Naive thymus-derived CD8-positive, alpha-beta T cell (primary cell): ENCODE results near the gene PHGDH. TPM values are rescaled to one million over a fixed set of nuclear protein-coding genes. Genes with fewer than 3 reads are reported as not detected.

Source experiments
- ATAC-seq, 2 donors: fragments of 150-1000 bp; cut with Tn5 transposase in 1 of 2; sonication (Bioruptor Pico), chemical (Tn5 transposase) in 1 of 2; 1 replicate in 1 of 2; 2 replicates in 1 of 2; pipeline ENCODE4 v1.10.0; 2021; ENCODE audit warnings: mild to moderate bottlenecking in 2 of 2, moderate library complexity in 2 of 2
- POLR2A ChIA-PET: fragments of 350-600 bp; sonication (Branson Sonifier 250); formaldehyde crosslinking; loops from one replicate; lab custom pipeline; 2021; ENCODE audit warnings: antibody characterized with exemption; lab: Charles Lee
- DNase-seq, 10 donors: peaks; one replicate each; pipeline versions ENCODE4 v3.0.0 to v3.0.0-alpha.2; 2020 to 2022
- H3K27ac Mint-ChIP-seq, 10 donors: one replicate each; pipeline ENCODE4 v1.8.0; 2020 to 2022; ENCODE audit warnings: mild to moderate bottlenecking in 10 of 10, mixed read lengths in 10 of 10, moderate library complexity in 4 of 10, inconsistent platforms in 1 of 10
- H3K27me3 Mint-ChIP-seq, 5 donors: one replicate each; pipeline ENCODE4 v1.8.0; 2021 to 2022; ENCODE audit warnings: mixed read lengths in 5 of 5
- H3K36me3 Mint-ChIP-seq, 3 donors: one replicate each; pipeline ENCODE4 v1.8.0; 2020 to 2022; ENCODE audit warnings: mixed read lengths in 3 of 3, mild to moderate bottlenecking in 2 of 3, inconsistent platforms in 1 of 3
- H3K4me1 Mint-ChIP-seq, 4 donors: one replicate each; pipeline ENCODE4 v1.8.0; 2021 to 2022; ENCODE audit warnings: mixed read lengths in 4 of 4
- H3K4me3 Mint-ChIP-seq, 10 donors: one replicate each; pipeline ENCODE4 v1.8.0; 2020 to 2022; ENCODE audit warnings: mild to moderate bottlenecking in 10 of 10, mixed read lengths in 10 of 10, moderate library complexity in 6 of 10, inconsistent platforms in 1 of 10
- H3K9me3 Mint-ChIP-seq, 9 donors: one replicate each; pipeline ENCODE4 v1.8.0; 2020 to 2022; ENCODE audit warnings: mixed read lengths in 9 of 9, mild to moderate bottlenecking in 3 of 9, inconsistent platforms in 1 of 9, moderate library complexity in 1 of 9
- polyA plus RNA-seq, 3 donors: library from polyadenylated mRNA; unstranded; fragments of 300-500 nt; fragmentation: Illumina TruSeq; gene quantifications; one replicate each; pipeline ENCODE4 v1.2.3, GENCODE V29; 2021
- total RNA-seq, 8 experiments: library from RNA in 2 of 8; stranded (reverse) in 2 of 8; gene quantifications; one replicate each; pipeline ENCODE4 v1.2.3 and lab custom pipeline; 2021 to 2026

Gene PHGDH
- total and polyA plus RNA-seq, 5 experiments from 2014 or later = 18.5 to 64.9 (median 55.9) TPM

DNA sequence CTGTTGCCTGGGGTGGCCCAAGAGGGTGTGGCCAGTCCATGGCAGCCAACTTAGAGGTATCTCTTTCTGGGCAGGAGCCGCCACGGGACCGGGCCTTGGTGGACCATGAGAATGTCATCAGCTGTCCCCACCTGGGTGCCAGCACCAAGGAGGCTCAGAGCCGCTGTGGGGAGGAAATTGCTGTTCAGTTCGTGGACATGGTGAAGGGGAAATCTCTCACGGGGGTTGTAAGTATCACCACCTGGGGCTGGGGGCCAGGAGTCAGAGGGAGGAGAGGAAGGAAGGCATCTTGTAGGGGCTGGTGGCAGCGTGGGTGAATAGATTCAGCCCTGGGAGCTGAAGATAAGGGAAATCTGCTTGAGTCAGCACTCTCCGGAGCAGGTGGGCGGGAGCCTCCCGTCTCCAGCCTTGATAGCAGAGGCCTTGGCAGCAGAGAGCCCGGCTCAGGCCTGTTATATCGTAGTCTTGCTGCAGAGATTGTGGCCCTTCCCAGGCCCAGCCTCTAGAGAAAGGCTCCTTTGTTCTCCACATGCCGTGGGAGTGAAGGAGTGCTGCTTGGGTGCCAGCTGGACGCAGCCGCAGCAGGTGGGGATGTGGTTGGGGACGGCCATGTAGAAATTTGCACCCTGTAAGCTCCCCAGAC, 25.4 kb downstream of the PHGDH start:
- POLR2A ChIA-PET = no interaction called here
- no peak overlapping the region for H3K4me3 Mint-ChIP-seq
- peak overlapping the region in 2 of 10 donors; percentile 20 to 67 for H3K27ac Mint-ChIP-seq
- DNase-seq (no peak), ATAC-seq (no peak)
- H3K36me3 Mint-ChIP-seq = peaks cover 0 to 50% (median 14%) of the 10 kb centered on the region in 3 donors
- H3K9me3 Mint-ChIP-seq = no peaks in the 10 kb centered on the region
- no peaks in the 10 kb centered on the region for H3K27me3 Mint-ChIP-seq
- peaks cover 0 to 1% (median 0%) of the 10 kb centered on the region in 4 donors for H3K4me1 Mint-ChIP-seq

DNA sequence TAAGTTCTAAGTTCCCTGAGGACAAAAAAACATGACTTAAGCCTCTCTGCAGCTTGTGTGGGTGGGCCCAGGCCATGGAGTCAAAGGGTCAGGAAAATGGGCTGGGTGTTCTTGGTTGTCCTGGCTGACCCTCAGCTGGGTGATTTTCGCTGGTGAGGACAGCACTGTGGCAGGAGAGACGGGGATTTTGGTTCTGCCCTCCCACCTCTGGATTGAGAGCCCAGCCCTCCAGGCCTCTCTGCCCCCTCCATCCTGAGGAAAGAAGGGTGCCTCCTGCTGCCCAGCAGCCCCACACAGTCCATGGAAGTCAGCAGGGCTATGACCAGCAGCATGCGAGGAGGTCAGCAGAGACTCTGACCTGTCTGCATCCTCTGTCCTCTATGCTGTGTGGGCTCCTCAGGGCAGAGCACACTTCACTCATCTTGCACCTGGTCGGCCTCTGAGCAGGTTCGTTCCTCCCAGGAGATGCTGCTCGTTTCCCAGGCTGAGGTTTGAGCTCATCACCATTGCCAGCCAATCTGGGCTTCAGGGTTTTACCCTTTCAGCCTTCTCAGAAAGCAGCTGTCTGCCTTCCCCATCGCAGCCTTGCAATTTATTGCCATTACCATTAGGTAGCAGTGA, 26.5 kb downstream of the PHGDH start:
- Mint-ChIP-seq H3K4me1 (peaks cover 0 to 1% (median 0%) of the 10 kb centered on the region in 4 donors), H3K36me3 (peaks cover 0 to 50% (median 14%) of the 10 kb centered on the region in 3 donors)
- POLR2A ChIA-PET = no interaction called here

DNA sequence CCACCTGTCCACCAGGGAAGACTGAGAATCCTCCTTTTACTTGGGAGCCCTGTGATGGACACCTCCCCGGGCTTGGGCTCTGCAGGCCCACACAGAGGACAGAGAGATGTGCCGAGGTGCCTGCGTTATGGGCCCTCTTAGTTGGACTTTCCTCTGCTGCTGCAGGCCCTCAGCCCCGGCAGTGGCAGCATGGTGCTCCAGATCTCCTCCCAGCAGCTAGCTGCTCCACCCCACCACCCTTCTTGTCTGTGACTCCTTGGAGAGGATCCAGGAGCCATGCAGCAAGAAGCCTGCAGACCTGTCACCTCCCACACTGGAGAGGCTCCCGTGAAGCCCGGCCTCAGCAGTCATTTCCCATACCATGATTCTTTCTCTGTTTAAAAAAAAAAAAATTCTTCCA, 27.4 kb downstream of the PHGDH start:
- ATAC-seq = no peak
- peaks cover 1 to 5% (median 3%) of the 10 kb centered on the region in 4 donors for H3K4me1 Mint-ChIP-seq
- peaks cover 0 to 46% (median 11%) of the 10 kb centered on the region in 3 donors for H3K36me3 Mint-ChIP-seq
- H3K27ac Mint-ChIP-seq = no peak overlapping the region
- H3K27me3 Mint-ChIP-seq = no peaks in the 10 kb centered on the region
- no peak overlapping the region for H3K4me3 Mint-ChIP-seq
- no peak for DNase-seq
- no peaks in the 10 kb centered on the region for H3K9me3 Mint-ChIP-seq
- POLR2A ChIA-PET = no interaction called here

More for the DNA sequence above, 26.5 kb downstream of the PHGDH start:
- DNase-seq = no peak
- Mint-ChIP-seq H3K9me3 (no peaks in the 10 kb centered on the region), H3K27me3 (no peaks in the 10 kb centered on the region), H3K27ac (no peak overlapping the region), H3K4me3 (no peak overlapping the region)
- ATAC-seq = no peak

GRCh38 chr1:119740261-119740660, 28.5 kb downstream of the PHGDH start:
- Mint-ChIP-seq H3K27ac (peak overlapping the region in 2 of 10 donors; percentile 20 to 71), H3K4me1 (peaks cover 2 to 8% (median 5%) of the 10 kb centered on the region in 4 donors), H3K36me3 (peaks cover 0 to 36% (median 7%) of the 10 kb centered on the region in 3 donors), H3K9me3 (no peaks in the 10 kb centered on the region), H3K27me3 (no peaks in the 10 kb centered on the region), H3K4me3 (no peak overlapping the region)
- POLR2A ChIA-PET = no interaction called here
- ATAC-seq (no peak), DNase-seq (no peak)

GRCh38 chr1:119740896-119741780, 29.4 kb downstream of the PHGDH start:
- POLR2A ChIA-PET = no interaction called here
- no peak for ATAC-seq
- DNase-seq = no peak
- no peak overlapping the region for H3K4me3 Mint-ChIP-seq
- H3K36me3 Mint-ChIP-seq = peaks cover 0 to 31% (median 3%) of the 10 kb centered on the region in 3 donors
- H3K27me3 Mint-ChIP-seq = no peaks in the 10 kb centered on the region
- H3K9me3 Mint-ChIP-seq = no peaks in the 10 kb centered on the region
- peak overlapping the region in 3 of 10 donors; percentile 34 to 80 (median 37) for H3K27ac Mint-ChIP-seq
- peaks cover 2 to 8% (median 5%) of the 10 kb centered on the region in 4 donors for H3K4me1 Mint-ChIP-seq

DNA sequence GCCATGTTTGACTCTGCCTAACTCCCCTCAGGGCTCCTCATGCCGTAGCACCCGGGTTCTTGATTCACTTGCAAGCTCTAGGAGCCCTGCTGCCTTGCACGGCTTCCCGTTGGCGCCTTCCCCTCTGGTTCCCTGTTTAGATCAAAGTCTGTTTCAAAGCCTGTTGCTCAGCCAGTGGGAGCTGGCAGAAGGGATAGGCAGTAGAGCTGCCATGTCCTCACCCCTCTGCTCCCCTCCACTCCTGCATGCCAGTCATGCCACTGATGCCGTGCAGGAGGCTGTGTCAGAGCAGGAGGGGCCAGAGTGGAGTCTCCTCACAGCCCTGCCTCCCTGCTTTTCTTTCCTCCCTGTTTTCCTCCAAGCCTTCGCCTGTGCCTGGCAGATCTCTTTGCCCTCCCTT, 30.5 kb downstream of the PHGDH start:
- peak overlapping the region in 2 of 10 donors; percentile 8 to 41 for H3K27ac Mint-ChIP-seq
- ATAC-seq = no peak
- H3K9me3 Mint-ChIP-seq = no peaks in the 10 kb centered on the region
- peaks cover 2 to 8% (median 5%) of the 10 kb centered on the region in 4 donors for H3K4me1 Mint-ChIP-seq
- H3K36me3 Mint-ChIP-seq = peaks cover 0 to 22% (median 3%) of the 10 kb centered on the region in 3 donors
- POLR2A ChIA-PET = no interaction called here
- no peaks in the 10 kb centered on the region for H3K27me3 Mint-ChIP-seq
- H3K4me3 Mint-ChIP-seq = no peak overlapping the region
- DNase-seq = no peak

GRCh38 chr1:119742677-119743076, 30.9 kb downstream of the PHGDH start:
- H3K9me3 Mint-ChIP-seq = no peaks in the 10 kb centered on the region
- H3K27ac Mint-ChIP-seq = no peak overlapping the region
- H3K4me1 Mint-ChIP-seq = peaks cover 2 to 8% (median 5%) of the 10 kb centered on the region in 4 donors
- H3K4me3 Mint-ChIP-seq = no peak overlapping the region
- H3K36me3 Mint-ChIP-seq = peaks cover 0 to 19% (median 3%) of the 10 kb centered on the region in 3 donors
- no peaks in the 10 kb centered on the region for H3K27me3 Mint-ChIP-seq
- POLR2A ChIA-PET = no interaction called here
- ATAC-seq (no peak), DNase-seq (no peak)

GRCh38 chr1:119743308-119743707, 31.6 kb downstream of the PHGDH start:
- H3K36me3 Mint-ChIP-seq = peaks cover 0 to 13% (median 3%) of the 10 kb centered on the region in 3 donors
- H3K4me3 Mint-ChIP-seq = no peak overlapping the region
- POLR2A ChIA-PET = no interaction called here
- no peaks in the 10 kb centered on the region for H3K27me3 Mint-ChIP-seq
- peaks cover 2 to 8% (median 5%) of the 10 kb centered on the region in 4 donors for H3K4me1 Mint-ChIP-seq
- no peaks in the 10 kb centered on the region for H3K9me3 Mint-ChIP-seq
- DNase-seq (no peak), ATAC-seq (no peak)
- no peak overlapping the region for H3K27ac Mint-ChIP-seq

- H3K9me3 Mint-ChIP-seq = no peaks in the 10 kb centered on the region
- H3K4me1 Mint-ChIP-seq = peaks cover 2 to 8% (median 5%) of the 10 kb centered on the region in 4 donors
- DNase-seq (peak in 9 of 10 donors; percentile 13 to 57 (median 33)), ATAC-seq (peak; percentile 73 to 85)
- peak overlapping the region in 1 of 10 donors; percentile 50 for H3K27ac Mint-ChIP-seq
- no peaks in the 10 kb centered on the region for H3K27me3 Mint-ChIP-seq
- no peak overlapping the region for H3K4me3 Mint-ChIP-seq
- H3K36me3 Mint-ChIP-seq = peaks cover 0 to 13% (median 3%) of the 10 kb centered on the region in 3 donors
- POLR2A ChIA-PET = no interaction called here
Observed at GRCh38 chr1:119743776-119744597, 32.3 kb downstream of the PHGDH start.

GRCh38 chr1:119744598-119744942, 32.8 kb downstream of the PHGDH start:
- H3K4me1 Mint-ChIP-seq = peaks cover 2 to 8% (median 5%) of the 10 kb centered on the region in 4 donors
- POLR2A ChIA-PET = no interaction called here
- H3K36me3 Mint-ChIP-seq = peaks cover 0 to 9% (median 0%) of the 10 kb centered on the region in 3 donors
- no peak for ATAC-seq
- H3K27me3 Mint-ChIP-seq = no peaks in the 10 kb centered on the region
- no peak overlapping the region for H3K4me3 Mint-ChIP-seq
- no peaks in the 10 kb centered on the region for H3K9me3 Mint-ChIP-seq
- H3K27ac Mint-ChIP-seq = no peak overlapping the region
- no peak for DNase-seq

DNA sequence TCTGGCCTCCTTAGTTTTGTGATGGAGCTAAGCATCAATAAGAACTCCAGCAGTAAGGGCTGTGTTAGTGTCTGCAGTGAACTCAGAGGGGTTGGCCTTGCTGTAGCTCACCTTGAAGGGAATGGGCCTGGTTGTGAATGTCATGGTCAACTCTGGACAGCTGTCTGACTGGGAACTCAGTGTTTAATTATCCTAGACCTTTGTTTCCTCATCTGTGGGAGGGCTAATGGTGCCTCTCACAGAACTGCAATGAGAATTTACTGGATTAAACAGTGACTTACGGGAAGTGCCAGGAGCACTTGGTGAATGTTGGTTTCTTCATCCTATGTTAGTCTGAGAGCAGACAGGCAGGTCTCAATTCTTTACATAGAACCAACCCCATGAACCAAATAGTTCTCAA, 33.3 kb downstream of the PHGDH start:
- ATAC-seq = no peak
- POLR2A ChIA-PET = no interaction called here
- Mint-ChIP-seq H3K27me3 (no peaks in the 10 kb centered on the region), H3K9me3 (no peaks in the 10 kb centered on the region), H3K27ac (no peak overlapping the region), H3K4me1 (peaks cover 2 to 8% (median 5%) of the 10 kb centered on the region in 4 donors), H3K4me3 (no peak overlapping the region), H3K36me3 (peaks cover 0 to 9% (median 0%) of the 10 kb centered on the region in 3 donors)
- DNase-seq = no peak

- DNase-seq (no peak), ATAC-seq (no peak)
- H3K9me3 Mint-ChIP-seq = no peaks in the 10 kb centered on the region
- peaks cover 0 to under 1% (median 0%) of the 10 kb centered on the region in 3 donors for H3K36me3 Mint-ChIP-seq
- POLR2A ChIA-PET = no interaction called here
- H3K4me3 Mint-ChIP-seq = no peak overlapping the region
- peaks cover 0 to 3% (median 3%) of the 10 kb centered on the region in 5 donors for H3K27me3 Mint-ChIP-seq
- peak overlapping the region in 1 of 10 donors; percentile 43 for H3K27ac Mint-ChIP-seq
- H3K4me1 Mint-ChIP-seq = peaks cover 2 to 8% (median 5%) of the 10 kb centered on the region in 4 donors
Observed at GRCh38 chr1:119747451-119747850, 35.7 kb downstream of the PHGDH start.
